HepG2 (cell line): ENCODE measurements around the gene FOSL2. TPM values are rescaled to one million over a fixed set of nuclear protein-coding genes. Genes with fewer than 3 reads are reported as not detected.

ENCODE experiments used
- ATAC-seq: fragments of 200-7000 bp; cut with Tn5 transposase; 3 replicates; pipeline ENCODE4 v1.9.1; 2020; ENCODE audit warnings: mild to moderate bottlenecking, moderate library complexity
- BruUV-seq: library from RNA; stranded (reverse); fragments of 400-500 nt; replicated peaks from 2 replicates; lab custom pipeline; 2021; lab: Mats Ljungman, UMichigan
- CTCF ChIA-PET: fragments of 300-600 bp; formaldehyde crosslinking; extraction: SDS; loops from one replicate; lab custom pipeline; 2021; ENCODE audit warnings: low total read pairs, inconsistent platforms, low intra/inter-chr PET ratio; lab: Yijun Ruan, JAX
- POLR2A ChIA-PET: fragments of 350-600 bp; sonication (Branson Sonifier 250); formaldehyde crosslinking; loops from one replicate; lab custom pipeline; 2020; ENCODE audit warnings: antibody characterized with exemption, inconsistent platforms; lab: Yijun Ruan, JAX
- DNase-seq: peaks from one replicate; pipeline ENCODE4 v3.0.0-alpha.2; 2015; ENCODE audit warnings: low spot score
- FAIRE-seq: peaks from 3 replicates; lab custom pipeline; 2011; peaks lifted over from hg19 to GRCh38; lab: Jason Lieb, UNC
- H2AFZ ChIP-seq: one replicate; pipeline ENCODE4 v1.6.1; 2011; ENCODE audit warnings: low read length, inconsistent platforms
- H3K27ac ChIP-seq: fragments of 300-600 bp; 3 replicates; pipeline ENCODE4 v1.8.0; 2011; ENCODE audit warnings: mixed run types, mild to moderate bottlenecking, mixed read lengths, low read length, inconsistent platforms; ENCODE audit not compliant: insufficient read depth; ENCODE audit errors: extremely low read length
- H3K27me3 ChIP-seq, 2 experiments: fragments of 200-600 bp in 1 of 2; 2 replicates in 1 of 2; 3 replicates in 1 of 2; pipeline versions ENCODE4 v1.6.0 to v1.8.0; 2011; ENCODE audit warnings: low read length in 2 of 2, mild to moderate bottlenecking in 2 of 2, moderate library complexity in 2 of 2, inconsistent platforms in 1 of 2; ENCODE audit not compliant: insufficient read depth in 2 of 2, control insufficient read depth in 1 of 2
- H3K36me3 ChIP-seq, 2 experiments: fragments of 200-600 bp in 1 of 2; replicated peaks in 1 of 2; 2 replicates in 1 of 2; 3 replicates in 1 of 2; pipeline versions ENCODE4 v1.5.1 to v1.8.0; 2011; ENCODE audit warnings: low read length in 2 of 2, inconsistent platforms in 1 of 2; ENCODE audit not compliant: insufficient read depth in 2 of 2, control insufficient read depth in 1 of 2
- H3K4me1 ChIP-seq: 2 replicates; pipeline ENCODE4 v1.5.1; 2012; ENCODE audit warnings: low read length, inconsistent platforms; ENCODE audit not compliant: insufficient read depth
- H3K4me2 ChIP-seq: 2 replicates; pipeline ENCODE4 v1.6.0; 2011; ENCODE audit warnings: low read depth, low read length, inconsistent platforms
- H3K4me3 ChIP-seq, 3 experiments: fragments of 200-600 bp in 1 of 3; sonication (generic), shearing (Covaris generic) in 1 of 3; replicated peaks in 1 of 3; 2 replicates each; pipeline ENCODE4 v1.5.1; 2011 to 2016; ENCODE audit warnings: low read length in 3 of 3, inconsistent platforms in 2 of 3, low read depth in 2 of 3, mild to moderate bottlenecking in 2 of 3, control low read depth in 1 of 3, mixed read lengths in 1 of 3; ENCODE audit not compliant: insufficient read depth in 1 of 3
- H3K79me2 ChIP-seq: one replicate; pipeline ENCODE4 v1.6.1; 2011; ENCODE audit warnings: low read length, inconsistent platforms; ENCODE audit not compliant: insufficient read depth
- H3K9ac ChIP-seq: 2 replicates; pipeline ENCODE4 v1.6.0; 2011; ENCODE audit warnings: mild to moderate bottlenecking, low read depth, low read length, inconsistent platforms; ENCODE audit not compliant: insufficient read depth
- H3K9me3 ChIP-seq: 2 replicates; pipeline ENCODE4 v1.5.1; 2012; ENCODE audit warnings: mild to moderate bottlenecking, low read length
- H4K20me1 ChIP-seq: 2 replicates; pipeline ENCODE4 v1.6.0; 2011; ENCODE audit warnings: inconsistent platforms, mild to moderate bottlenecking, low read length, moderate library complexity; ENCODE audit not compliant: insufficient read depth
- AHDC1 ChIP-seq: sonication (generic); formaldehyde crosslinking; IDR thresholded peaks from 2 replicates; pipeline ENCODE4 v1.5.1; 2020; ENCODE audit warnings: mild to moderate bottlenecking, missing genetic modification reagents, borderline replicate concordance
- FOXO4 ChIP-seq: sonication (generic); formaldehyde crosslinking; conservative IDR thresholded peaks from 2 replicates; pipeline ENCODE4 v1.8.1; 2023; ENCODE audit warnings: missing genetic modification reagents
- IRF1 ChIP-seq: sonication (generic); formaldehyde crosslinking; IDR thresholded peaks from 2 replicates; pipeline ENCODE4 v1.4.0; 2020; ENCODE audit warnings: low read depth, mild to moderate bottlenecking, missing genetic modification reagents
- KMT2B ChIP-seq: IDR thresholded peaks from 2 replicates; pipeline ENCODE4 v1.6.1; 2016; ENCODE audit warnings: missing genetic modification reagents, missing compliant biosample characterization
- MBNL3 ChIP-seq: fragments of 250-450 bp; sonication (Bioruptor Pico); conservative IDR thresholded peaks from 2 replicates; pipeline ENCODE4 v1.8.0; 2022; ENCODE audit warnings: mild to moderate bottlenecking, inconsistent platforms
- PAXIP1 ChIP-seq: sonication (generic); formaldehyde crosslinking; conservative IDR thresholded peaks from 2 replicates; pipeline ENCODE4 v1.4.0; 2020; ENCODE audit warnings: mild to moderate bottlenecking, missing genetic modification reagents, moderate library complexity
- SRSF4 ChIP-seq: fragments of 200-400 bp; formaldehyde crosslinking; IDR thresholded peaks from one replicate; pipeline ENCODE4 v1.6.1; 2018; ENCODE audit warnings: mild to moderate bottlenecking, low read depth, low read length, moderate library complexity; ENCODE audit not compliant: poor library complexity, severe bottlenecking
- ZBTB34 ChIP-seq: sonication (generic); formaldehyde crosslinking; IDR thresholded peaks from 2 replicates; pipeline ENCODE4 v1.8.0; 2022; ENCODE audit warnings: mild to moderate bottlenecking, missing genetic modification reagents
- ZMAT5 ChIP-seq: sonication (generic); formaldehyde crosslinking; IDR thresholded peaks from 2 replicates; pipeline ENCODE4 v1.5.0; 2020; ENCODE audit warnings: mild to moderate bottlenecking, low read depth, missing genetic modification reagents, borderline replicate concordance
- ZNF292 ChIP-seq: sonication (generic); formaldehyde crosslinking; IDR thresholded peaks from 2 replicates; pipeline ENCODE4 v1.8.1; 2022; ENCODE audit warnings: mild to moderate bottlenecking, low read depth, missing genetic modification reagents, borderline replicate concordance
- WGBS: methylation state at CpG from one replicate; pipeline ENCODE4 v1.1.6; 2017; ENCODE audit warnings: low lambda C conversion rate; 5-methylcytosine and 5-hydroxymethylcytosine counted together
- in situ Hi-C: cut with HindIII; loops from 2 replicates; pipeline ENCODE4 v1.10.0; 2017; ENCODE audit warnings: low pct_unique_long_range_greater_than_20kb; ENCODE audit not compliant: extremely low pct_ligation_motif_present
- intact Hi-C: fragments of 100-400 bp; cut with micrococcal nuclease; formaldehyde crosslinking; loops from one replicate; pipeline ENCODE4 v1.10.0; 2022; ENCODE audit not compliant: unreplicated experiment
- polyA plus RNA-seq, 8 experiments: library from polyadenylated mRNA; depleted of rRNA in 3 of 8; stranded (reverse) in 7 of 8; unstranded in 1 of 8; fragments of >200 nt; fragmentation: Illumina TruSeq in 4 of 8; extraction: Trizol in 4 of 8; gene quantifications; 2 replicates each; pipeline versions ENCODE4 v1.2.1 to v1.2.3, GENCODE V29; 2011 to 2016; ENCODE audit warnings: low read depth in 4 of 8, missing spikeins in 1 of 8, mixed read lengths in 1 of 8; ENCODE audit not compliant: insufficient read depth in 1 of 8
- total RNA-seq, 5 experiments: library from RNA; depleted of rRNA; stranded (reverse); fragments of >200 nt; fragmentation: Illumina TruSeq; extraction: Trizol; gene quantifications; 2 replicates each; pipeline ENCODE4 v1.2.3, GENCODE V29; 2016; ENCODE audit warnings: low read depth in 1 of 5

FOSL2 gene
- total and polyA plus RNA-seq, 2 of the 13 experiments (the other 11 are each of a cell fraction or from before 2014, with no cell fraction given) = 3.4 to 18.1 TPM

GRCh38 chr2:28350196-28350595 lies 42.5 kb upstream of the FOSL2 start:
- POLR2A ChIA-PET = no interaction called here
- Histone ChIP-seq H3K9me3 (no peaks in the 10 kb centered on the region), H3K27ac (no peak overlapping the region), H3K79me2 (no peaks in the 10 kb centered on the region), H3K4me2 (no peak overlapping the region), H4K20me1 (no peaks in the 10 kb centered on the region), H3K27me3 (peaks cover 8 to 35% of the 10 kb centered on the region in 2 experiments), H3K36me3 (no peaks in the 10 kb centered on the region), H3K4me3 (no peak overlapping the region), H3K9ac (no peak overlapping the region), H2AFZ (no peak overlapping the region), H3K4me1 (peaks cover 1% of the 10 kb centered on the region; the same call in 1 of the 2 replicates)
- CTCF ChIA-PET = no interaction called here
- BruUV-seq = no TSS peak
- intact Hi-C loops = no loop called here
- in situ Hi-C loops = no loop called here
- no peak for ATAC-seq
- no peak for DNase-seq
- WGBS = 50% methylated on average over 16 of the region's 17 CpGs
- FAIRE-seq = no peak
- TF ChIP-seq FOXO4 (CRISPR knock-in tag) (no peak), SRSF4 (no peak), IRF1 (CRISPR knock-in tag) (no peak), KMT2B (no peak), MBNL3 (CRISPR knock-in tag) (no peak), ZBTB34 (CRISPR knock-in tag) (no peak), ZMAT5 (CRISPR knock-in tag) (no peak), ZNF292 (CRISPR knock-in tag) (no peak), PAXIP1 (CRISPR knock-in tag) (no peak), AHDC1 (CRISPR knock-in tag) (no peak)
